ENCODE results near the gene CSMD2. TPM values are rescaled to one million over a fixed set of nuclear protein-coding genes. Genes with fewer than 3 reads are reported as not detected.

CSMD2 gene
- total RNA-seq, 2 experiments from 2014 or later, result not detected

GRCh38 chr1:33710967-33711366 is 454.1 kb downstream of the CSMD2 start:
- POLR2A ChIA-PET, result no interaction called here
- CTCF ChIA-PET, result no interaction called here

- ChIA-PET CTCF (no interaction called here), POLR2A (no interaction called here)
Observed at GRCh38 chr1:33709783-33710718, 455.0 kb downstream of the CSMD2 start.

GRCh38 chr1:33709174-33709782 is 455.8 kb downstream of the CSMD2 start:
- ChIA-PET CTCF (no interaction called here), POLR2A (no interaction called here)

- ChIA-PET POLR2A (no interaction called here), CTCF (no interaction called here)
Observed at GRCh38 chr1:33706634-33707255, 458.3 kb downstream of the CSMD2 start.

GRCh38 chr1:33703464-33703863 is 461.6 kb downstream of the CSMD2 start:
- CTCF ChIA-PET, result no interaction called here

GRCh38 chr1:33698361-33699035 is 466.5 kb downstream of the CSMD2 start:
- CTCF ChIA-PET, result no interaction called here
- POLR2A ChIA-PET, result no interaction called here

More at GRCh38 chr1:33703464-33703863, 461.6 kb downstream of the CSMD2 start:
- POLR2A ChIA-PET, result no interaction called here

GRCh38 chr1:33697816-33698215 is 467.2 kb downstream of the CSMD2 start:
- CTCF ChIA-PET, result no interaction called here
- POLR2A ChIA-PET, result no interaction called here

- CTCF ChIA-PET, result no interaction called here
- POLR2A ChIA-PET, result no interaction called here
Observed at GRCh38 chr1:33696962-33697361, 468.1 kb downstream of the CSMD2 start.

- CTCF ChIA-PET, result no interaction called here
- POLR2A ChIA-PET, result no interaction called here
Observed at GRCh38 chr1:33696311-33696710, 468.7 kb downstream of the CSMD2 start.

- ChIA-PET CTCF (no interaction called here), POLR2A (no interaction called here)
Observed at GRCh38 chr1:33692206-33693188, 472.5 kb downstream of the CSMD2 start.

GRCh38 chr1:33687000-33687399 is 478.0 kb downstream of the CSMD2 start:
- POLR2A ChIA-PET, result no interaction called here
- CTCF ChIA-PET, result no interaction called here

GRCh38 chr1:33686551-33686950 is 478.5 kb downstream of the CSMD2 start:
- CTCF ChIA-PET, result no interaction called here
- POLR2A ChIA-PET, result no interaction called here

GRCh38 chr1:33685256-33685655 is 479.8 kb downstream of the CSMD2 start:
- POLR2A ChIA-PET, result no interaction called here
- CTCF ChIA-PET, result no interaction called here

- CTCF ChIA-PET, result no interaction called here
- POLR2A ChIA-PET, result no interaction called here
Observed at GRCh38 chr1:33684396-33685179, 480.4 kb downstream of the CSMD2 start.

GRCh38 chr1:33683913-33684312 is 481.1 kb downstream of the CSMD2 start:
- CTCF ChIA-PET, result no interaction called here
- POLR2A ChIA-PET, result no interaction called here

GRCh38 chr1:33682371-33682770 is 482.7 kb downstream of the CSMD2 start:
- POLR2A ChIA-PET, result no interaction called here
- CTCF ChIA-PET, result no interaction called here

GRCh38 chr1:33680281-33680840 is 484.7 kb downstream of the CSMD2 start:
- CTCF ChIA-PET, result interaction anchor here (0.7 kb wide), 1 partner anchor 207 kb away, joined by 4 read pairs; no protein-coding TSS in a partner anchor
- POLR2A ChIA-PET, result no interaction called here

GRCh38 chr1:33670567-33670966 is 494.5 kb downstream of the CSMD2 start:
- ChIA-PET CTCF (no interaction called here), POLR2A (no interaction called here)

Measured in activated CD8-positive, alpha-beta memory T cell treated with anti-CD3 and anti-CD28 coated beads for 36 hours (primary cell).